Measurements from ENCODE around the gene CD58.

Gene CD58

DNA sequence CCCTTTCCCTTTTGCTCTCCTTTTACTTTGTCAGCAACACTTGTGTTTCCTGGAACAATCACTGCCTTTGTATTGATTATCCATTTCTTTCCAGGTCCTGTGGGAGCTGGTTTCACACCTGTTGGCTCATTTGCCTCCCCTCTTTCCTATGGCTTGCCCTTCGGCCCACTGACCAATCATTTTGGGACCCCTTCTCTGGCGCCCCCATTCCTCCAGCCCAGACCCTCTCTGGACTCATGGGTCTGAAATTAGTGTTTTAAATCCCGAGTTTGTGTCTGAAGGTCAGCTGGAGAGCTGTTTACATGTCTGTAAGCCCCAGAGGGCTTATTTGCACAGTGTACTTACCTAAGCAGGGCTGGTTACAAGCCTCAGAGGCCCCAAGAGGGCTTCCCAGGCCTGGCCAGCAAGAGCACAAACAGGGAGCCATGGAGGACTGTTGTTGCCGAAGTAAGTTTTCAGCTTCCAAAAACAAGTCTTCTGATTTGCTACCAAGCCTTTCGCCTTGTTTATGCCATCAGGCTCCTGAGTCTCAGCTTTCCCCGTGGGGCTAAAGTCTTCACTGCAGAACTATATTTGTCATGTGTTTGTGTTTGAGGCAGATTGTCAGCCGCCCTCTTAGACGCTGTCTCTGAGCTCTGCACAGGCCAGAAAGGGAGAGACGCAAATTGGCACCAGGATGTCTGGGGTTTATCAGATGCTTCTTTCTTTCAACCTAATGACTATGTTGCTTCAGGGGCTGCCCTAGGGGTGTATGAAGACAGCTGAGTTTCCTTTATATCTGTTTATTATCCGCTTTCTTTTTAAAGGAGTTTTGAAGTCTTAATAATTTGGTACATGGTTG is 104.8 kb downstream of the CD58 start:
- DNase-seq, result no peak

DNA sequence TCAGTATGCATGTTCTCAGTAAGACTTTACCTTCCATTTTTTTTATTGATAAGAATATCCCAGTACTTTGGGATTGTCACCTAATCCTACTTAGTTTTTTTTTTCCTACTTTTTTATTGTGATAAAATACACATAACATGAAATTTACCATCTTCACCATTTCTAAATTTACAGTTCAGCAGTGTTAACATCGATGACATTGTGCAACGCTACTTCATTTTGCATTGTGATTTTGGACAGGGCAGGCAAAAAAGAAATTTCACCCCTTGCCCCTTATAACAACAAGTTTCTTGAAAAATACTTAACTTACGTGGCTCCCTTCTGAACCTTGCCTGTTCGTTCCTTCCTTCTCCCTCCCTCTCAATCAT is 105.4 kb downstream of the CD58 start:
- DNase-seq, result no peak
